ENCODE results near the gene FCRL5. TPM values are rescaled to one million over a fixed set of nuclear protein-coding genes. Genes with fewer than 3 reads are reported as not detected.
A peak's percentile ranks its signal among the peaks of the same experiment; 100 is the strongest.
"Not testable (repeated sequence)": the region's sequence is repeated elsewhere in the genome, so short reads cannot be mapped to it uniquely, and the experiment has no call there.

FCRL5 gene
- under 1 TPM; 0.10 to 0.12 TPM for total RNA-seq
- long read RNA-seq: 0 reads

- DNase-seq: no peak
- no peak for ATAC-seq
- intact Hi-C loops (cut with DNase I): no loop called here
Observed at GRCh38 chr1:157551694-157552693, at the start of gene FCRL5. FCRL5 (minus strand) TSS chr1:157552515; CDS start chr1:157552362, 153 bp downstream.

GRCh38 chr1:157600236-157600635 is 47.9 kb upstream of the FCRL5 start:
- intact Hi-C loops (cut with DNase I): no loop called here
- DNase-seq: no peak

GRCh38 chr1:157597959-157598667 is 45.8 kb upstream of the FCRL5 start, which contains the start of gene FCRL4:
FCRL4 (minus strand) TSS chr1:157598085; CDS start chr1:157597944, 141 bp downstream.
- intact Hi-C loops (cut with DNase I): no loop called here
- ATAC-seq (no peak), DNase-seq (no peak)

More at GRCh38 chr1:157600236-157600635, 47.9 kb upstream of the FCRL5 start:
- ATAC-seq: no peak

- DNase-seq (no peak), ATAC-seq (no peak)
- intact Hi-C loops (cut with DNase I): no loop called here
Observed at GRCh38 chr1:157596384-157596783, 44.1 kb upstream of the FCRL5 start.

GRCh38 chr1:157595356-157595755 is 43.0 kb upstream of the FCRL5 start:
- no peak for DNase-seq
- ATAC-seq: no peak
- intact Hi-C loops (cut with DNase I): no loop called here

- DNase-seq: no peak
- ATAC-seq: no peak
- intact Hi-C loops (cut with DNase I): no loop called here
Observed at GRCh38 chr1:157585984-157586383, 33.7 kb upstream of the FCRL5 start.

GRCh38 chr1:157584503-157584902 is 32.2 kb upstream of the FCRL5 start:
- DNase-seq: no peak
- no peak for ATAC-seq
- intact Hi-C loops (cut with DNase I): loop anchor here in 1 of 2 donors (5.0 kb wide), 1 partner anchor 363 kb away; no protein-coding TSS in a partner anchor

GRCh38 chr1:157580828-157581210 is 28.5 kb upstream of the FCRL5 start:
- intact Hi-C loops (cut with DNase I): loop anchor here in 1 of 2 donors (5.0 kb wide), 1 partner anchor 366 kb away; no protein-coding TSS in a partner anchor
- no peak for ATAC-seq
- no peak for DNase-seq

GRCh38 chr1:157580179-157580827 is 28.0 kb upstream of the FCRL5 start:
- intact Hi-C loops (cut with DNase I): loop anchor here in 1 of 2 donors (5.0 kb wide), 1 partner anchor 367 kb away; no protein-coding TSS in a partner anchor
- DNase-seq (no peak), ATAC-seq (no peak)

- intact Hi-C loops (cut with DNase I): loop anchor here in 1 of 2 donors (5.0 kb wide), 1 partner anchor 550 kb away; a partner anchor contains a TSS
- DNase-seq (no peak), ATAC-seq (no peak)
Observed at GRCh38 chr1:157577420-157577819, 25.1 kb upstream of the FCRL5 start.

- intact Hi-C loops (cut with DNase I): loop anchor here in 1 of 2 donors (5.0 kb wide), 1 partner anchor 552 kb away; a partner anchor contains a TSS
- DNase-seq: no peak
- no peak for ATAC-seq
Observed at GRCh38 chr1:157575744-157576143, 23.4 kb upstream of the FCRL5 start.

- no peak for ATAC-seq
- intact Hi-C loops (cut with DNase I): loop anchor here in 1 of 2 donors (5.0 kb wide), 1 partner anchor 552 kb away; a partner anchor contains a TSS
- no peak for DNase-seq
Observed at GRCh38 chr1:157574836-157575235, 22.5 kb upstream of the FCRL5 start.

GRCh38 chr1:157566484-157567300 is 14.4 kb upstream of the FCRL5 start:
- DNase-seq (no peak), ATAC-seq (no peak)
- intact Hi-C loops (cut with DNase I): no loop called here

- intact Hi-C loops (cut with DNase I): no loop called here
- no peak for DNase-seq
- no peak for ATAC-seq
Observed at GRCh38 chr1:157562515-157562914, 10.2 kb upstream of the FCRL5 start.

GRCh38 chr1:157558119-157558518 is 5.8 kb upstream of the FCRL5 start:
- intact Hi-C loops (cut with DNase I): no loop called here
- DNase-seq (no peak), ATAC-seq (no peak)

- ATAC-seq; intact Hi-C loops (cut with DNase I); DNase-seq: not testable (repeated sequence)
Observed at GRCh38 chr1:157548081-157548480, 4.2 kb downstream of the FCRL5 start.

GRCh38 chr1:157542676-157543075 is 9.6 kb downstream of the FCRL5 start:
- ATAC-seq (peak in 1 of 2 donors; percentile 71), DNase-seq (no peak)
- intact Hi-C loops (cut with DNase I): no loop called here

- ATAC-seq (no peak), DNase-seq (no peak)
- intact Hi-C loops (cut with DNase I): no loop called here
Observed at GRCh38 chr1:157540852-157541251, 11.5 kb downstream of the FCRL5 start.

Measured in left cardiac atrium (tissue), 4 donors.